SU-DHL-6 (cell line): Measurements from ENCODE around the gene SH3PXD2A.

Experiments used
- H2AFZ ChIP-seq: fragments of 200-600 bp; sonication (generic); 2 replicates; pipeline ENCODE4 v1.6.1; 2014; ENCODE audit warnings: low read depth, mild to moderate bottlenecking, moderate library complexity, mixed read lengths, antibody characterized with exemption, low read length; ENCODE audit not compliant: severe bottlenecking
- H3F3A ChIP-seq: fragments of 200-600 bp; shearing (Covaris generic); 2 replicates; pipeline ENCODE4 v1.6.0; 2016; ENCODE audit warnings: antibody characterized with exemption, mild to moderate bottlenecking; ENCODE audit not compliant: insufficient read depth
- H3K27ac ChIP-seq: fragments of 200-600 bp; sonication (generic); 2 replicates; pipeline ENCODE4 v1.5.1; 2016; ENCODE audit warnings: low read depth, mild to moderate bottlenecking, low read length, moderate library complexity, mixed read lengths
- H3K27me3 ChIP-seq: fragments of 200-600 bp; sonication (generic), shearing (Covaris generic); 2 replicates; pipeline ENCODE4 v1.6.0; 2014; ENCODE audit warnings: mild to moderate bottlenecking, low read length
- H3K36me3 ChIP-seq: fragments of 200-600 bp; sonication (generic); 2 replicates; pipeline ENCODE4 v1.6.1; 2014; ENCODE audit warnings: mild to moderate bottlenecking, low read length, mixed read lengths
- H3K4me2 ChIP-seq: fragments of 300-600, 200-600 bp; shearing (Covaris generic), sonication (generic); 2 replicates; pipeline ENCODE4 v1.6.0; 2014; ENCODE audit warnings: low read length, low read depth, mild to moderate bottlenecking; ENCODE audit not compliant: poor library complexity, severe bottlenecking
- H3K4me3 ChIP-seq: fragments of 200-600 bp; sonication (generic); 2 replicates; pipeline ENCODE4 v1.5.1; 2014; ENCODE audit warnings: antibody characterized with exemption, low read length, mild to moderate bottlenecking, mixed read lengths; ENCODE audit not compliant: insufficient read depth, poor library complexity, severe bottlenecking
- H3K79me2 ChIP-seq: fragments of 200-600 bp; sonication (generic); 2 replicates; pipeline ENCODE4 v1.6.1; 2014; ENCODE audit warnings: mild to moderate bottlenecking, low read length, moderate library complexity; ENCODE audit not compliant: insufficient read depth
- H3K9ac ChIP-seq: fragments of 200-600 bp; sonication (generic); 2 replicates; pipeline ENCODE4 v1.7.0; 2014; ENCODE audit warnings: mild to moderate bottlenecking, low read length
- H3K9me2 ChIP-seq: fragments of 200-600 bp; sonication (generic); replicated peaks from 2 replicates; pipeline ENCODE4 v1.6.1; 2014; ENCODE audit warnings: low read length; ENCODE audit not compliant: insufficient read depth
- H3K9me3 ChIP-seq: fragments of 200-600 bp; sonication (generic); 2 replicates; pipeline ENCODE4 v1.6.1; 2014; ENCODE audit warnings: low read length, mixed read lengths; ENCODE audit not compliant: insufficient read depth
- H4K20me1 ChIP-seq: fragments of 200-600 bp; sonication (generic); 2 replicates; pipeline ENCODE4 v1.6.1; 2014; ENCODE audit warnings: low read depth, mild to moderate bottlenecking, antibody characterized with exemption, low read length, moderate library complexity, mixed read lengths
- CTCF ChIP-seq: fragments of 200-600 bp; sonication (generic); IDR thresholded peaks from one replicate; pipeline ENCODE4 v1.5.1; 2017; ENCODE audit warnings: antibody characterized with exemption, mild to moderate bottlenecking, low read length, moderate library complexity; ENCODE audit not compliant: insufficient read depth, poor library complexity, severe bottlenecking
- EZH2phosphoT487 ChIP-seq: fragments of 200-600 bp; sonication (generic), shearing (Covaris generic); conservative IDR thresholded peaks from 2 replicates; pipeline ENCODE4 v1.6.1; 2018; ENCODE audit warnings: mild to moderate bottlenecking, antibody characterized with exemption, low read length, moderate library complexity, mixed read lengths

SH3PXD2A gene

GRCh38 chr10:103802081-103802480 lies 53.3 kb downstream of the SH3PXD2A start:
- Histone ChIP-seq H4K20me1 (no peaks in the 10 kb centered on the region), H3K36me3 (no peaks in the 10 kb centered on the region), H3K27ac (no peak overlapping the region), H3K79me2 (no peaks in the 10 kb centered on the region), H3K9ac (no peak overlapping the region), H3K4me2 (no peak overlapping the region), H3K27me3 (no peaks in the 10 kb centered on the region), H3F3A (no peaks in the 10 kb centered on the region), H3K4me3 (no peak overlapping the region), H3K9me2 (no peaks in the 10 kb centered on the region), H3K9me3 (no peaks in the 10 kb centered on the region), H2AFZ (no peak overlapping the region)
- TF ChIP-seq EZH2phosphoT487 (no peak), CTCF (no peak)

- H3K9ac ChIP-seq, result no peak overlapping the region
- no peaks in the 10 kb centered on the region for H3K36me3 ChIP-seq
- TF ChIP-seq CTCF (no peak), EZH2phosphoT487 (no peak)
- H3K4me3 ChIP-seq, result no peak overlapping the region
- no peaks in the 10 kb centered on the region for H3F3A ChIP-seq
- H3K9me3 ChIP-seq, result no peaks in the 10 kb centered on the region
- H3K79me2 ChIP-seq, result no peaks in the 10 kb centered on the region
- no peak overlapping the region for H2AFZ ChIP-seq
- H3K27ac ChIP-seq, result no peak overlapping the region
- H3K9me2 ChIP-seq, result no peaks in the 10 kb centered on the region
- no peaks in the 10 kb centered on the region for H3K27me3 ChIP-seq
- H3K4me2 ChIP-seq, result no peak overlapping the region
- H4K20me1 ChIP-seq, result no peaks in the 10 kb centered on the region
These were observed 54.4 kb downstream of the SH3PXD2A start for GRCh38 chr10:103800789-103801540.

DNA sequence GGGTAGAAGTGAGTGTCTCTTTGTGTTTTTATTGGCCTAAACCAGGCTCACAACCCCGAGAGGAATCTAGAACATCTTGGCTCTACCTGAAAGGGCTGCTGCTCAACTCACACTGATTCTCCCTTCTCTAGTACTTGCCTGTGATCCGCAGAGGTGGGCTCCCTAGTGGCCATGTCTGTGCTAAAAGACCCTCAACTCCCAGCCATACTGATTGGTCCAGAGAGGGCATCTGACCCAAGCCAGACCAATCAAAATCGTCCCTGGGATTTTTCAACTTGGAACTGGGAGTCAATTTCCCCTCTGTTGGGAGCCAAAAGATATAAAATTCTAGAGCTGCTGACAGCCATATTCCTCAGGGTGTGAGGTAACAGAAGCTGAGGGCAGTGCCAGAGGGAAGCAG lies 55.3 kb downstream of the SH3PXD2A start:
- no peak overlapping the region for H2AFZ ChIP-seq
- TF ChIP-seq CTCF (no peak), EZH2phosphoT487 (no peak)
- H3K79me2 ChIP-seq, result no peaks in the 10 kb centered on the region
- H3F3A ChIP-seq, result no peaks in the 10 kb centered on the region
- H3K4me2 ChIP-seq, result no peak overlapping the region
- no peaks in the 10 kb centered on the region for H3K36me3 ChIP-seq
- H3K9me3 ChIP-seq, result no peaks in the 10 kb centered on the region
- no peaks in the 10 kb centered on the region for H3K9me2 ChIP-seq
- H3K27ac ChIP-seq, result no peak overlapping the region
- no peaks in the 10 kb centered on the region for H3K27me3 ChIP-seq
- no peak overlapping the region for H3K9ac ChIP-seq
- H3K4me3 ChIP-seq, result no peak overlapping the region
- no peaks in the 10 kb centered on the region for H4K20me1 ChIP-seq
